Heart left ventricle (tissue), 16 donors: ENCODE measurements around the gene HMGXB4. TPM values are rescaled to one million over a fixed set of nuclear protein-coding genes. Genes with fewer than 3 reads are reported as not detected.
A peak's percentile ranks its signal among the peaks of the same experiment; 100 is the strongest.

Experiments used
- ATAC-seq, 4 donors: fragments of 200-7000 bp; cut with Tn5 transposase; one replicate each; pipeline ENCODE4 v1.9.1; 2020 to 2022; ENCODE audit warnings: moderate library complexity in 4 of 4, mild to moderate bottlenecking in 3 of 4, moderate number of reproducible peaks in 1 of 4
- DNase-seq, 5 donors: peaks; one replicate each; pipeline ENCODE4 v3.0.0-alpha.2; 2020
- H3K27ac ChIP-seq, 12 donors: fragments of 200-600 bp; sonication (generic) in 4 of 12; one replicate each; pipeline versions ENCODE4 v1.5.0 to v1.8.0; 2016 to 2022; ENCODE audit warnings: mild to moderate bottlenecking in 2 of 12
- H3K27me3 ChIP-seq, 9 donors: fragments of 200-600 bp; sonication (generic) in 2 of 9; one replicate each; pipeline versions ENCODE4 v1.5.1 to v1.8.0; 2016 to 2022; ENCODE audit warnings: mild to moderate bottlenecking in 3 of 9
- H3K36me3 ChIP-seq, 9 donors: fragments of 200-600 bp; sonication (generic) in 2 of 9; one replicate each; pipeline versions ENCODE4 v1.5.0 to v1.8.0; 2018 to 2022; ENCODE audit warnings: mild to moderate bottlenecking in 2 of 9
- H3K4me1 ChIP-seq, 12 donors: fragments of 200-600 bp; sonication (generic) in 4 of 12; one replicate each; pipeline versions ENCODE4 v1.5.0 to v1.8.0; 2016 to 2022; ENCODE audit warnings: mild to moderate bottlenecking in 3 of 12
- H3K4me3 ChIP-seq, 12 donors: fragments of 200-600 bp; sonication (generic) in 4 of 12; one replicate each; pipeline versions ENCODE4 v1.5.0 to v1.8.0; 2017 to 2022; ENCODE audit warnings: mild to moderate bottlenecking in 9 of 12, moderate library complexity in 4 of 12
- H3K9me3 ChIP-seq, 12 donors: fragments of 200-600 bp; sonication (generic) in 4 of 12; one replicate each; pipeline versions ENCODE4 v1.5.0 to v1.8.0; 2016 to 2022; ENCODE audit warnings: mild to moderate bottlenecking in 1 of 12
- CTCF ChIP-seq, 12 donors: fragments of 200-600 bp; sonication (generic) in 4 of 12; IDR thresholded peaks; one replicate each; pipeline versions ENCODE4 v1.5.0 to v1.8.0; 2018 to 2022; ENCODE audit warnings: antibody characterized with exemption in 12 of 12, mild to moderate bottlenecking in 5 of 12
- POLR2A ChIP-seq, 2 donors: fragments of 450-650 bp; IDR thresholded peaks; one replicate each; pipeline ENCODE4 v1.6.1; 2017; ENCODE audit warnings: antibody characterized with exemption in 2 of 2, mild to moderate bottlenecking in 2 of 2, moderate library complexity in 2 of 2
- WGBS, 4 donors: extraction: QIAGEN DNeasy Blood & Tissue Kit in 2 of 4; methylation state at CpG; one replicate each; pipeline versions ENCODE4 v1.1.5 to v1.1.7; 2013 to 2018; 5-methylcytosine and 5-hydroxymethylcytosine counted together
- intact Hi-C, 10 donors: fragments of 100-400 bp; cut with DNase I; formaldehyde crosslinking; loops; one replicate each; pipeline versions ENCODE4 v1.11.1 to v1.14.2; 2022
- polyA plus RNA-seq, 2 donors: library from polyadenylated mRNA; stranded (reverse); fragments of 200-250 nt; gene quantifications; one replicate each; pipeline ENCODE4 v1.2.3, GENCODE V29; 2013
- total RNA-seq, 9 donors: library from RNA; depleted of rRNA in 2 of 9; stranded (reverse); fragments of >200 nt in 2 of 9; fragmentation: NEBNext Ultra II Directional in 3 of 9; extraction: Animal tissue kit (Norgen Biotek cat#: 25700) in 3 of 9; gene quantifications; one replicate each; pipeline versions ENCODE4 v1.1.0 to v1.2.4, GENCODE V29; 2016 to 2023
- donor health status: ischemic (EF 13 %, LVEDD 7.1; RV severe dilation, severe dysfunction).
- donor health status: healthy with polysubstance abuse.
- donor health status: DM: no; HTN: yes; CAD: no.
- donor health status: DM: no; HTN: no; CAD: no.
- donor health status: ischemic (EF 25% LVEDD 6.9; RV normal size, moderate dysfunction).
- donor health status: ischemic (EF 25% LVEDD 5.7; RV mildly dilated, moderate dysfunction).
- donor health status: healthy.
- donor health status: DM: yes; HTN: yes; CAD: no.
- donor health status: ischemic (EF 35%, LVEDD 5.7; RV mildly dilated, moderate dysfunction).
- donor health status: nonischemic (EF 11% LVEDD 7.7; RV severe dilation, severe dysfunction).
- donor health status: DM: yes; HTN: yes; CAD: no.
- donor health status: PGD.
- donor health status: ischemic (EF 29% LVEDD 5.4; RV normal size, mild dysfunction).
- donor health status: nonischemic (EF 23%, LVEDD 6.1; RV moderate dilation, normal function).

The HMGXB4 gene
- total and polyA plus RNA-seq, 11 donors, result 5.6 to 14.2 (median 8.0) TPM

GRCh38 chr22:35315141-35315854 is 58.0 kb downstream of the HMGXB4 start:
- DNase-seq, result peak in 3 of 5 donors; percentile 45 to 61 (median 52)
- ATAC-seq, result peak in 3 of 4 donors; percentile 20 to 23 (median 21)
- peaks cover 0 to 38% (median 30%) of the 10 kb centered on the region in 9 donors for H3K36me3 ChIP-seq
- H3K4me1 ChIP-seq, result peaks cover 0 to 66% (median 55%) of the 10 kb centered on the region in 12 donors
- intact Hi-C loops, result no loop called here
- TF ChIP-seq POLR2A (IDR thresholded peaks at IDR 0.05), result no peak
- no peak for TF ChIP-seq CTCF (IDR thresholded peaks at IDR 0.05)
- H3K27ac ChIP-seq, result peak overlapping the region; percentile 49 to 94 (median 88)
- H3K27me3 ChIP-seq, result no peaks in the 10 kb centered on the region
- H3K4me3 ChIP-seq, result no peak overlapping the region
- no peaks in the 10 kb centered on the region for H3K9me3 ChIP-seq
- 58 to 73% (median 62%) methylated on average over 11 to 12 of the region's 12 CpGs for WGBS, 4 donors

GRCh38 chr22:35315855-35316745 is 58.8 kb downstream of the HMGXB4 start:
- peak in 1 of 12 donors; percentile 29 for TF ChIP-seq CTCF (IDR thresholded peaks at IDR 0.05)
- no peak for TF ChIP-seq POLR2A (IDR thresholded peaks at IDR 0.05)
- peaks cover 0 to 46% (median 34%) of the 10 kb centered on the region in 9 donors for H3K36me3 ChIP-seq
- 49 to 60% (median 54%) methylated on average over 19 to 27 of the region's 27 CpGs for WGBS, 4 donors
- H3K9me3 ChIP-seq, result no peaks in the 10 kb centered on the region
- peaks cover 0 to 58% (median 49%) of the 10 kb centered on the region in 12 donors for H3K4me1 ChIP-seq
- no peak overlapping the region for H3K4me3 ChIP-seq
- ATAC-seq, result peak; percentile 72 to 84 (median 78)
- intact Hi-C loops, result no loop called here
- peak in 4 of 5 donors; percentile 70 to 89 (median 83) for DNase-seq
- H3K27ac ChIP-seq, result peak overlapping the region; percentile 49 to 94 (median 88)
- no peaks in the 10 kb centered on the region for H3K27me3 ChIP-seq

- H3K27ac ChIP-seq, result peak overlapping the region in 11 of 12 donors; percentile 61 to 94 (median 88)
Observed at GRCh38 chr22:35316751-35317150, 59.5 kb downstream of the HMGXB4 start.

More at GRCh38 chr22:35316751-35317150, 59.5 kb downstream of the HMGXB4 start:
- Histone ChIP-seq H3K27me3 (no peaks in the 10 kb centered on the region), H3K4me3 (no peak overlapping the region), H3K36me3 (peaks cover 0 to 53% (median 40%) of the 10 kb centered on the region in 9 donors), H3K9me3 (no peaks in the 10 kb centered on the region), H3K4me1 (peaks cover 0 to 57% (median 44%) of the 10 kb centered on the region in 12 donors)
- ATAC-seq, result no peak
- no peak for DNase-seq
- 75 to 87% (median 85%) methylated on average over 7 of the region's 7 CpGs for WGBS, 4 donors
- TF ChIP-seq POLR2A (IDR thresholded peaks at IDR 0.05) (no peak), CTCF (IDR thresholded peaks at IDR 0.05) (no peak)
- intact Hi-C loops, result no loop called here
